ENCODE measurements around the gene GPR180. TPM values are rescaled to one million over a fixed set of nuclear protein-coding genes. Genes with fewer than 3 reads are reported as not detected.

Gene GPR180
- polyA plus RNA-seq, 2 of the 4 experiments (the other 2 are of a cell fraction), result 3.6 to 7.8 TPM

- TF ChIP-seq REST (IDR thresholded peaks at IDR 0.05), result no peak
- no peak for TF ChIP-seq RNF2 (IDR thresholded peaks at IDR 0.05; ENCODE audit: borderline replicate concordance, low read depth)
Measured at GRCh38 chr13:94595001-94595949, 6.4 kb upstream of the GPR180 start (continued).

GRCh38 chr13:94595950-94596574 is 5.6 kb upstream of the GPR180 start, which contains the start of gene TGDS:
TSS of gene TGDS (minus strand) at chr13:94596152. CDS start at chr13:94596136, 16 bp downstream.
- POLR2A ChIA-PET, result interaction anchor here (0.8 to 2.2 kb wide), 6 partner anchors 9 to 47 kb away, joined by 3 to 30 read pairs (median 4); no protein-coding TSS in a partner anchor
- H3K9me3 ChIP-seq, result no peaks in the 10 kb centered on the region
- H3K4me2 ChIP-seq, result peak within 1 kb of the TSS; percentile 87
- ATAC-seq (peak; percentile 99 to 100), FAIRE-seq (no peak), DNase-seq (ENCODE audit: low read depth in 1 of 2, low spot score in 1 of 2) (peak; percentile 73 to 92)
- peak within 1 kb of the TSS; percentile 90 to 92 for H3K27ac ChIP-seq
- TF ChIP-seq PHF8 (IDR thresholded peaks at IDR 0.05; ENCODE audit: borderline replicate concordance, low read depth), result peak; percentile 67; the same call in 1 of the 2 replicates
- TF ChIP-seq GATA3 (IDR thresholded peaks at IDR 0.05; ENCODE audit: borderline replicate concordance), result peak; percentile 21; the same call in 1 of the 2 replicates
- peak; percentile 56 to 81; a peak in 3 of 5 replicates for TF ChIP-seq JUN (IDR thresholded peaks at IDR 0.05)
- 0 out of 2 replicates have a peak, but pooled peaks have one; percentile 21 for TF ChIP-seq REST (IDR thresholded peaks at IDR 0.05)
- TF ChIP-seq POLR2A (IDR thresholded peaks at IDR 0.05; ENCODE audit: low read length), result peak; percentile 93
- no peak for TF ChIP-seq PBX3 (IDR thresholded peaks at IDR 0.05)
- no peak for TF ChIP-seq TP53 (CRISPR knock-in tag; IDR thresholded peaks at IDR 0.05)
- TF ChIP-seq MAX (IDR thresholded peaks at IDR 0.05), result peak; percentile 63; the same call in 1 of the 2 replicates
- TF ChIP-seq ATOH8 (CRISPR knock-in tag; IDR thresholded peaks at IDR 0.05; ENCODE audit: low read depth), result no peak
- TF ChIP-seq BCL3 (IDR thresholded peaks at IDR 0.05), result peak; percentile 89
- peaks cover 18% of the 10 kb centered on the region; the same call in 2 of the 3 replicates for H3K4me1 ChIP-seq
- H3K4me3 ChIP-seq, result peak within 1 kb of the TSS; percentile 87
- 7% methylated on average over 7 of the region's 41 CpGs for WGBS (ENCODE audit: missing lambda C conversion rate)
- CTCF ChIA-PET, result interaction anchor here (1.6 kb wide), 1 partner anchor 21 kb away, joined by 7 read pairs; no protein-coding TSS in a partner anchor
